ENCODE data around the gene LY6G6D. TPM values are rescaled to one million over a fixed set of nuclear protein-coding genes. Genes with fewer than 3 reads are reported as not detected.

Gene LY6G6D
- total RNA-seq, 1 donor from 2014 or later: not detected

DNA sequence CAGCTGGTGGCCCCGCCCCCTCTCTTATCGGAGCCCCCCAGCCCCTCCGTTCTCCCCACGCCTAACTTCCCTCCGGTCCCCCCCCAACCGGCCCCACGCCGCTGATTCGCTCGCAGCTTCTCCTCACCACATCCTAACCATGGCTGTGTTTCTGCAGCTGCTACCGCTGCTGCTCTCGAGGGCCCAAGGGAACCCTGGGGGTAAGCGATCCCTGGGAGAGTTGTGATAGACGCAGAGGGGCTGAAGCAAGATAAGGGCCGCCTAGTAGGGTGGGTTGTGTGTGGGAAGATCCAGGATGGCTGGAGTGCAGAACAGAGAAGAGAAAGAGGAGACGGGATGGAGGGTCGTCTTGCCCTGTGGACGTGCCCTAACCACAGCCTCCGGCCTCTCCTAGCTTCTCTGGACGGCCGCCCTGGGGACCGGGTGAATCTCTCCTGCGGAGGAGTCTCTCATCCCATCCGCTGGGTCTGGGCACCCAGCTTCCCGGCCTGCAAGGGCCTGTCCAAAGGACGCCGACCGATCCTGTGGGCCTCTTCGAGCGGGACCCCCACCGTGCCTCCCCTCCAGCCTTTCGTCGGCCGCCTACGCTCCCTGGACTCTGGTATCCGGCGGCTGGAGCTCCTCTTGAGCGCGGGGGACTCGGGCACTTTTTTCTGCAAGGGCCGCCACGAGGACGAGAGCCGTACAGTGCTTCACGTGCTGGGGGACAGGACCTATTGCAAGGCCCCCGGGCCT is 8.3 kb downstream of the LY6G6D start, which contains the start of gene MPIG6B:
TSS of gene MPIG6B (plus strand) at position 129 of the 735 bp plus-strand sequence. CDS start at position 140, 11 bp downstream.
- peaks cover 25% of the 10 kb centered on the region for H3K36me3 Mint-ChIP-seq (ENCODE audit: low read depth)
- H3K27me3 Mint-ChIP-seq: no peaks in the 10 kb centered on the region
- peaks cover 40% of the 10 kb centered on the region for H3K4me1 Mint-ChIP-seq
- TF ChIP-seq, protein P1, sequence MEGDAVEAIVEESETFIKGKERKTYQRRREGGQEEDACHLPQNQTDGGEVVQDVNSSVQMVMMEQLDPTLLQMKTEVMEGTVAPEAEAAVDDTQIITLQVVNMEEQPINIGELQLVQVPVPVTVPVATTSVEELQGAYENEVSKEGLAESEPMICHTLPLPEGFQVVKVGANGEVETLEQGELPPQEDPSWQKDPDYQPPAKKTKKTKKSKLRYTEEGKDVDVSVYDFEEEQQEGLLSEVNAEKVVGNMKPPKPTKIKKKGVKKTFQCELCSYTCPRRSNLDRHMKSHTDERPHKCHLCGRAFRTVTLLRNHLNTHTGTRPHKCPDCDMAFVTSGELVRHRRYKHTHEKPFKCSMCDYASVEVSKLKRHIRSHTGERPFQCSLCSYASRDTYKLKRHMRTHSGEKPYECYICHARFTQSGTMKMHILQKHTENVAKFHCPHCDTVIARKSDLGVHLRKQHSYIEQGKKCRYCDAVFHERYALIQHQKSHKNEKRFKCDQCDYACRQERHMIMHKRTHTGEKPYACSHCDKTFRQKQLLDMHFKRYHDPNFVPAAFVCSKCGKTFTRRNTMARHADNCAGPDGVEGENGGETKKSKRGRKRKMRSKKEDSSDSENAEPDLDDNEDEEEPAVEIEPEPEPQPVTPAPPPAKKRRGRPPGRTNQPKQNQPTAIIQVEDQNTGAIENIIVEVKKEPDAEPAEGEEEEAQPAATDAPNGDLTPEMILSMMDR (IDR thresholded peaks at IDR 0.05): no peak
- intact Hi-C loops (cut with micrococcal nuclease): no loop called here
- ATAC-seq (ENCODE audit: low read depth) (no peak), DNase-seq (no peak)
- H3K9me3 Mint-ChIP-seq: no peaks in the 10 kb centered on the region
- H3K4me3 Mint-ChIP-seq: no peak within 1 kb of the TSS
- CTCF ChIA-PET: interaction anchor here (0.8 to 1.7 kb wide), 2 partner anchors 46 to 106 kb away, joined by 3 to 4 read pairs; no protein-coding TSS in a partner anchor
- POLR2A ChIA-PET: interaction anchor here (0.5 to 7.7 kb wide), 10 partner anchors 13 to 1168 kb away, joined by 3 to 131 read pairs (median 4); partner anchors contain the start of genes ABHD16A, CLIC1, GPANK1 and MSH5
- H3K27ac Mint-ChIP-seq: peak within 1 kb of the TSS; percentile 46

DNA sequence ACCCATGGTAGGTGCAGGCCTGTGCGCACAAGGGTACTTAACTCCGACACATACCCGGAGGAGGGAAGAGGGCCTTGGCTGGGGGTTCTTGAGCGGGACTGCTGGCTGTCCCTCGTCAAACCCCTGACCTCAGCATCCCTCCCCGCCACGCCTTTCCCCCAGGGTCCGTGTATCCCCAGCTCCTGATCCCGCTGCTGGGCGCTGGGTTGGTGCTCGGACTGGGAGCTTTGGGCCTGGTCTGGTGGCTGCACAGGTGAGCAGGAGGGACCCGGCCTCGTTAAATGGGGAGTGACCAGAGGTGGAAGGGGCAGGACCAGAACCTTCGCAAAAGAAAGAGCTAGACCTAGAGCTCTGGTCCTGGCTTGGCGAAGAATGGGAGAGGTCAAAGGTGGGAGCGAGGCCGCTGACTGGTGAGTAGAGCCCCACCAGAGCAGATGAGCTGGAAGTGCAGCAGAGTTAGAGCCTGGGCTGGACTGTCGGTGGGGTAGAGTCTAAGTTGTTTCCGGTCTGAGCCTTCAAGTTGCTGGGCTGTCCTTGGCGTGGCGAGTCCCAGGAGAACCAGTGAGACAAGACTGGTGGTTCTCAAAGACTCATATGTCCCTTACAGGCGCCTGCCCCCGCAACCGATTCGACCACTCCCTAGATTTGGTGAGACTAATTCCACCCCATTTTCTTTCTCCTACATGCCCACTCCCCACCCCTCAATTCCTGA is 9.0 kb downstream of the LY6G6D start:
- no peaks in the 10 kb centered on the region for H3K9me3 Mint-ChIP-seq
- H3K27me3 Mint-ChIP-seq: no peaks in the 10 kb centered on the region
- ATAC-seq (ENCODE audit: low read depth) (no peak), DNase-seq (no peak)
- CTCF ChIA-PET: no interaction called here
- TF ChIP-seq, protein P1 (IDR thresholded peaks at IDR 0.05): no peak
- H3K4me3 Mint-ChIP-seq: no peak overlapping the region
- POLR2A ChIA-PET: interaction anchor here (0.5 to 7.7 kb wide), 6 partner anchors 14 to 1168 kb away, joined by 3 to 131 read pairs (median 4); partner anchors contain the start of genes ABHD16A, CLIC1, GPANK1 and MSH5
- H3K36me3 Mint-ChIP-seq (ENCODE audit: low read depth): peaks cover 25% of the 10 kb centered on the region
- peaks cover 47% of the 10 kb centered on the region for H3K4me1 Mint-ChIP-seq
- intact Hi-C loops (cut with micrococcal nuclease): no loop called here
- H3K27ac Mint-ChIP-seq: no peak overlapping the region

DNA sequence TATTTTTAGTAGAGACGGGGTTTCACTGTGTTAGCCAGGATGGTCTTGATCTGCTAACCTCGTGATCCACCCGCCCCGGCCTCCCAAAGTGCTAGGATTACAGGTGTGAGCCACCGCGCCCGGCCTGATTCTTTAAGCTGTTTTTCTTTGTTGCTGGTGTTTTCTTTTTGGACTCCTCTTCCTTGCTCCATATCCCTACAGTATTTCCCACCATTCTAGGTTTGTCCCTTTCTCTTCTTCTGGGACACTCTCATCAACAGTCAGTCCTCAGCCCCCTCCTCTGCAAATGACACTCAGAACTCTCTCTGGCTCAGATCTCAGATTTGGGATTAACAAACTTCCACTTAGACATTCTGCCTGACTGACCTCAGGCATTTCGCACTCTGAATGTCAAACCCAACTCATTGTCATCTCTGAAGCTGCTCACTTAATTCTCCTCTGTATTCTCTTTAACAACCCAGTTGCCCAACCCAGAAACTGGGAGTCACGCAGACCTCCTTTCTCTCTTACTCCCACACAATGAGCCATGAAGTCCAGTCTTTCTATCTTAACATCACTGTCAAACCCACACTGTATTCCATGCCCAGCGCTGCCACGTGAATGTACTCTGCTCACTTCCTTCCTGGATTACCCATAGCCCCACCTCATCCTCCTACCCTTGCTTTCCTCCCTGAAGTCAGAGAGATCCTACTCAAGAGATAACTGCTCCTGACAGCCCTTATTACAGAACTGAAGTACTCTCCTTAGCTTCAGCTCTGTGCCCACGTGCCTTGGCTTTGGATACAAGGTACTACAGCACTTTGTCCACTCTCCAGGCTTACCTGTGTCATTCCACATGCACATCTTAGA is 10.6 kb downstream of the LY6G6D start:
- TF ChIP-seq, protein P1 (IDR thresholded peaks at IDR 0.05): no peak
- no peaks in the 10 kb centered on the region for H3K27me3 Mint-ChIP-seq
- ChIA-PET POLR2A (interaction anchor here (0.7 to 7.7 kb wide), 6 partner anchors 12 to 109 kb away, joined by 3 to 131 read pairs (median 21); partner anchors contain the start of genes ABHD16A, CLIC1, HSPA1A and HSPA1L), CTCF (interaction anchor here (1.1 kb wide), 1 partner anchor 174 kb away, joined by 3 read pairs; no protein-coding TSS in a partner anchor)
- no peaks in the 10 kb centered on the region for H3K9me3 Mint-ChIP-seq
- H3K4me1 Mint-ChIP-seq: peaks cover 60% of the 10 kb centered on the region
- H3K27ac Mint-ChIP-seq: peak overlapping the region; percentile 95
- no peak for ATAC-seq (ENCODE audit: low read depth)
- peaks cover 35% of the 10 kb centered on the region for H3K36me3 Mint-ChIP-seq (ENCODE audit: low read depth)
- intact Hi-C loops (cut with micrococcal nuclease): loop anchor here (2.0 kb wide), 1 partner anchor 45 kb away; the partner anchor contains the start of gene LY6G5C
- no peak for DNase-seq
- no peak overlapping the region for H3K4me3 Mint-ChIP-seq

DNA sequence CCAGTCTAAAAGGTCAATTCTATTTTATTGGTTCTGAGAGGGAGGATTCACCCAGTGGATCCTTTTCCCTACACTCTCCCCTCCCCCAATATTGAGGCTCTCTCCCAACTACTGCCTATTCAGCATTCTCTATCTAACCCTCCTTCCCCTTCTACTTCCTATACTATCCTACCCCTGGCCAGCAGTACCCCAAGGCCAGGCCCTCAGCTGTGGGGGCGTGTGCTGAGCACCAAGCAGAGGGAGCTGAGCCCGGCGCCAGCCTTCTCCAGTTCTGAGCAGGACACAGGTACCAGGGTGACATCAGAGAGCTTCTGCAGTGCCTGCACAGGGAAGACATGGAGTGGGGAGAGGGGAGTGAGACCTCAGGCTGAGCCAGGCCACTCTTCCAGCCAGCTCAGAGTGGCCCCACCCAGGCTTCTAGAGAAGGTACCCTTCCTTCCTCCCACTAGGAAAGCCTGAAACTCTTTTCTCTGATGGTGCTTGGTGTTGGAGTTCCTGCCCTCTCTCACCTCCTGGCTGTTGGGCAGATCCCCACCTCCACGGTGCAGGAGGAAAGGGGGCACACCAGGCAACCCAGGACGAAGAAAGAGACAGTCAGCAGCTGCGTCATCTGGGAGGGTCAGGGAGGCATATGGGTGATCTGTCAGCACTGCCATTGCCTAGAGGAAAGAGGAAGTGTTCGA is 12.0 kb downstream of the LY6G6D start:
- intact Hi-C loops (cut with micrococcal nuclease): loop anchor here (1.0 to 2.0 kb wide), 4 partner anchors 12 to 180 kb away; partner anchors contain the start of genes ABHD16A, LY6G5C and NFKBIL1
- Mint-ChIP-seq H3K36me3 (ENCODE audit: low read depth) (peaks cover 48% of the 10 kb centered on the region), H3K4me3 (peak overlapping the region; percentile 81), H3K4me1 (peaks cover 65% of the 10 kb centered on the region), H3K27ac (peak overlapping the region; percentile 95), H3K27me3 (no peaks in the 10 kb centered on the region), H3K9me3 (no peaks in the 10 kb centered on the region)
- peak; percentile 76 for ATAC-seq (ENCODE audit: low read depth)
- TF ChIP-seq, protein P1 (IDR thresholded peaks at IDR 0.05): no peak
- peak; percentile 56 for DNase-seq
- ChIA-PET CTCF (interaction anchor here (0.8 to 5.9 kb wide), 7 partner anchors 11 to 176 kb away, joined by 3 to 49 read pairs (median 5); partner anchors contain the start of genes HSPA1B, LSM2 and LY6G5C), POLR2A (interaction anchor here (0.6 to 7.7 kb wide), 28 partner anchors 11 to 174 kb away, joined by 3 to 131 read pairs (median 6); partner anchors contain the start of genes ABHD16A, APOM, BAG6 and C6orf47)
